ENCODE data around the gene PDCD1LG2. TPM values are rescaled to one million over a fixed set of nuclear protein-coding genes. Genes with fewer than 3 reads are reported as not detected.

Gene PDCD1LG2
- total and polyA plus RNA-seq, 2 of the 8 experiments (the other 6 are each of a cell fraction or from before 2014, with no cell fraction given), result not detected

DNA sequence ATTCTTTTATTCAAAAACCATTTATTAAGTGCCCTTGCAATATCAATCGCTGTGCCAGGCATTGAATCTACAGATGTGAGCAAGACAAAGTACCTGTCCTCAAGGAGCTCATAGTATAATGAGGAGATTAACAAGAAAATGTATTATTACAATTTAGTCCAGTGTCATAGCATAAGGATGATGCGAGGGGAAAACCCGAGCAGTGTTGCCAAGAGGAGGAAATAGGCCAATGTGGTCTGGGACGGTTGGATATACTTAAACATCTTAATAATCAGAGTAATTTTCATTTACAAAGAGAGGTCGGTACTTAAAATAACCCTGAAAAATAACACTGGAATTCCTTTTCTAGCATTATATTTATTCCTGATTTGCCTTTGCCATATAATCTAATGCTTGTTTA lies 41.5 kb upstream of the PDCD1LG2 start:
- H3K79me1 ChIP-seq (ENCODE audit: low read depth, low read length), result no peaks in the 10 kb centered on the region
- H3K9me3 ChIP-seq (ENCODE audit: insufficient read depth in 2 of 2, low read depth in 1 of 2, low read length in 1 of 2), result no peaks in the 10 kb centered on the region
- TF ChIP-seq EZH2 (IDR thresholded peaks at IDR 0.05; ENCODE audit: low read depth, low read length, severe bottlenecking), result no peak
- no peak for TF ChIP-seq SUZ12 (IDR thresholded peaks at IDR 0.05; ENCODE audit: low read length)
- TF ChIP-seq RNF2 (IDR thresholded peaks at IDR 0.05; ENCODE audit: borderline replicate concordance, low read depth, low read length, missing control alignments, poor library complexity, severe bottlenecking), result no peak
- TF ChIP-seq SAP30 (IDR thresholded peaks at IDR 0.05; ENCODE audit: insufficient read depth, insufficient replicate concordance, low read length), result no peak
- TF ChIP-seq HDAC2 (IDR thresholded peaks at IDR 0.05; ENCODE audit: borderline replicate concordance in 1 of 2, low read depth in 2 of 2, low read length in 2 of 2), result no peak
- TF ChIP-seq SP4 (IDR thresholded peaks at IDR 0.05; ENCODE audit: low read length), result no peak
- TF ChIP-seq BCL11A (IDR thresholded peaks at IDR 0.05; ENCODE audit: low read depth in 2 of 2, low read length in 2 of 2), result no peak
- TF ChIP-seq KDM4A (IDR thresholded peaks at IDR 0.05; ENCODE audit: low read depth, low read length, severe bottlenecking), result no peak
- no peak for TF ChIP-seq CREB1 (IDR thresholded peaks at IDR 0.05)
- no peak for TF ChIP-seq JUN (IDR thresholded peaks at IDR 0.05; ENCODE audit: low read depth, low read length)
- TF ChIP-seq RAD21 (IDR thresholded peaks at IDR 0.05 in 1 of 2, conservative IDR thresholded peaks at IDR 0.05 in 1 of 2; ENCODE audit: low read depth in 2 of 2, low read length in 2 of 2), result no peak

More for the DNA sequence above, 41.5 kb upstream of the PDCD1LG2 start:
- H2BK15ac ChIP-seq (ENCODE audit: low read length), result no peak overlapping the region
- no peak overlapping the region for H4K5ac ChIP-seq (ENCODE audit: insufficient read length, low read depth, low read length)
- 92% methylated on average over 5 of the region's 5 CpGs; no CpG with 5 or more reads in 1 of the 2 experiments for WGBS, 2 experiments (ENCODE audit: extremely low coverage in 1 of 2, insufficient coverage in 1 of 2, insufficient read length in 1 of 2, insufficient replicate concordance in 2 of 2, low coverage in 1 of 2, low lambda C conversion rate in 2 of 2, missing lambda C conversion rate in 1 of 2)
- no peaks in the 10 kb centered on the region for H3K27me3 ChIP-seq (replicated peaks in 1 of 4; ENCODE audit: control insufficient read depth in 3 of 4, extremely low read depth in 1 of 4, insufficient read depth in 3 of 4, low read length in 3 of 4)
- H3K9ac ChIP-seq (replicated peaks in 1 of 4; ENCODE audit: extremely low read depth in 1 of 4, low read depth in 3 of 4, low read length in 3 of 4), result no peak overlapping the region
- H3K4me3 ChIP-seq (ENCODE audit: extremely low read depth in 1 of 4, insufficient read depth in 2 of 4, low read depth in 3 of 4, low read length in 4 of 4), result no peak overlapping the region
- no peak overlapping the region for H3K4me2 ChIP-seq (ENCODE audit: insufficient read depth in 1 of 2, low read depth in 2 of 2, low read length in 2 of 2)
- CTCF ChIA-PET (ENCODE audit: partially characterized antibody), result interaction anchor here (1.3 kb wide), 2 partner anchors 17 to 18 kb away, joined by 3 to 4 read pairs; partner anchors contain the start of gene CD274
- no peak overlapping the region for H3K27ac ChIP-seq (ENCODE audit: low read depth, low read length)
- H2BK20ac ChIP-seq (ENCODE audit: low read length), result no peak overlapping the region
- no peak overlapping the region for H3K4ac ChIP-seq (replicated peaks; ENCODE audit: insufficient read length, low read depth, low read length)
- FAIRE-seq, result no peak
- H2AFZ ChIP-seq (ENCODE audit: low read length), result no peak overlapping the region
- H4K91ac ChIP-seq (replicated peaks; ENCODE audit: insufficient read length, low read length), result no peak overlapping the region
- no peaks in the 10 kb centered on the region for H3K36me3 ChIP-seq (ENCODE audit: control insufficient read depth in 2 of 4, insufficient read depth in 4 of 4, low read length in 3 of 4)
- no peaks in the 10 kb centered on the region for H4K20me1 ChIP-seq (replicated peaks in 1 of 2; ENCODE audit: control insufficient read depth in 1 of 2, insufficient read depth in 2 of 2, low read length in 2 of 2)
- no peak overlapping the region for H3K56ac ChIP-seq (replicated peaks; ENCODE audit: insufficient read length, low read depth, low read length)
- H3K14ac ChIP-seq (ENCODE audit: insufficient read length), result no peak overlapping the region
- H2BK5ac ChIP-seq (ENCODE audit: low read depth, low read length), result no peak overlapping the region
- no peak overlapping the region for H2BK12ac ChIP-seq (ENCODE audit: low read depth, low read length)
- no peaks in the 10 kb centered on the region for H3K4me1 ChIP-seq (replicated peaks in 1 of 4; ENCODE audit: control insufficient read depth in 3 of 4, insufficient read depth in 4 of 4, low read length in 3 of 4)
- no peak overlapping the region for H4K8ac ChIP-seq (ENCODE audit: extremely low read depth, insufficient read depth, low read length)
- no peak for DNase-seq (ENCODE audit: low read depth in 1 of 2, low spot score in 2 of 2)
- H3K18ac ChIP-seq (ENCODE audit: extremely low read depth, low read length), result no peak overlapping the region
- no peak overlapping the region for H2AK5ac ChIP-seq (ENCODE audit: low read depth, low read length)
- no peaks in the 10 kb centered on the region for H3K79me2 ChIP-seq (ENCODE audit: control insufficient read depth in 1 of 2, insufficient read depth in 2 of 2, low read length in 2 of 2)
- no peak overlapping the region for H2BK120ac ChIP-seq (replicated peaks; ENCODE audit: low read depth, low read length)
- no peaks in the 10 kb centered on the region for H3K23me2 ChIP-seq (ENCODE audit: low read depth, low read length)
- H3K23ac ChIP-seq (ENCODE audit: insufficient read length), result no peak overlapping the region
- POLR2A ChIA-PET (ENCODE audit: partially characterized antibody), result no interaction called here
